ENCODE measurements around the gene ZNF398. TPM values are rescaled to one million over a fixed set of nuclear protein-coding genes. Genes with fewer than 3 reads are reported as not detected.
"Not testable (repeated sequence)": the region's sequence is repeated elsewhere in the genome, so short reads cannot be mapped to it uniquely, and the experiment has no call there.

ZNF398 gene
- total RNA-seq, 2 donors from 2014 or later, result 27.6 to 28.9 TPM

DNA sequence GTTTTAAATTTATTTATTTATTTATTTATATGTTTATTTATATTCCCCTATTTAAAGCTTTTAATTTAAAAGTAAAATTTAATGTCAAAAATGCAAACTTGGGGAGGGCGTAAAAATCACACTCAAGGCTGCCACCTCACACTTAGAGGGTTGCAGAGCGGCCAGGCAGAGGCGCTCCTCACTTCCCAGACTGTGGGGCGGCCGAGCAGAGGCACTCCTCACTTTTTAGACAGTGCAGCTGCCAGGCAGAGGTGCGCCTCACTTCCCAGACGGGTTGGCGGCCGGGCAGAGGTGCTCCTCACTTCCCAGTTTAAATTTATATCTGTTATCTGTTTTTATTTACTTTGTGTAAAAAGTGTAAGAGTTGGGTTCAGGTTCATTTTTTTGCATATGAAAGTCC, 11.1 kb upstream of the ZNF398 start:
- Histone ChIP-seq H3K36me3 (no peaks in the 10 kb centered on the region), H3K4me3 (no peak overlapping the region), H3K4me1 (replicated peaks) (no peaks in the 10 kb centered on the region), H3K9me3 (no peaks in the 10 kb centered on the region), H3K27ac (no peak overlapping the region), H3K27me3 (replicated peaks; ENCODE audit: insufficient read depth) (no peaks in the 10 kb centered on the region)
- TF ChIP-seq, protein P1, sequence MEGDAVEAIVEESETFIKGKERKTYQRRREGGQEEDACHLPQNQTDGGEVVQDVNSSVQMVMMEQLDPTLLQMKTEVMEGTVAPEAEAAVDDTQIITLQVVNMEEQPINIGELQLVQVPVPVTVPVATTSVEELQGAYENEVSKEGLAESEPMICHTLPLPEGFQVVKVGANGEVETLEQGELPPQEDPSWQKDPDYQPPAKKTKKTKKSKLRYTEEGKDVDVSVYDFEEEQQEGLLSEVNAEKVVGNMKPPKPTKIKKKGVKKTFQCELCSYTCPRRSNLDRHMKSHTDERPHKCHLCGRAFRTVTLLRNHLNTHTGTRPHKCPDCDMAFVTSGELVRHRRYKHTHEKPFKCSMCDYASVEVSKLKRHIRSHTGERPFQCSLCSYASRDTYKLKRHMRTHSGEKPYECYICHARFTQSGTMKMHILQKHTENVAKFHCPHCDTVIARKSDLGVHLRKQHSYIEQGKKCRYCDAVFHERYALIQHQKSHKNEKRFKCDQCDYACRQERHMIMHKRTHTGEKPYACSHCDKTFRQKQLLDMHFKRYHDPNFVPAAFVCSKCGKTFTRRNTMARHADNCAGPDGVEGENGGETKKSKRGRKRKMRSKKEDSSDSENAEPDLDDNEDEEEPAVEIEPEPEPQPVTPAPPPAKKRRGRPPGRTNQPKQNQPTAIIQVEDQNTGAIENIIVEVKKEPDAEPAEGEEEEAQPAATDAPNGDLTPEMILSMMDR (IDR thresholded peaks at IDR 0.05), result no peak
- TF ChIP-seq POLR2A (IDR thresholded peaks at IDR 0.05) (no peak), POLR2AphosphoS5 (IDR thresholded peaks at IDR 0.05) (no peak)
- 95% methylated on average over 9 of the region's 9 CpGs for WGBS
- intact Hi-C loops (cut with DNase I), result no loop called here
- DNase-seq (ENCODE audit: low spot score), result no peak

DNA sequence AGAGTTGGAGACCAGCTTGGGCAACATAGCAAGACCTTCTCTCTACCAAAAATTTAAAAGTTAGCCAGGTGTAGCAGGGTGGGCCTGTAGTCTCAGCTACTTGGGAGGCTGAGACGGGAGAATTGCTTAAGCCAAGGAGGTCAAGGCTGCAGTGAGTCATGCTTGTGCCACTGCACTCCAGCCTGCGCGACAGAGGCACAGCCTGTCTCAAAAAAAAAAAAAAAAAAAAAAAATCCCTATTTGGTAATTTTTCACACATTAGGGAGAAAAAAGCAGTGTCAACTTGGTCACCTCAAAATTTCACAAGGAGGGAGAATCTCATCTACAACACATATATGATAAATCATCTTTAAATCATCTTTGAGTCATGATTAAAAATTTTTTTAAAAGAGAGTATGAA, 6.4 kb upstream of the ZNF398 start:
- Histone ChIP-seq H3K36me3 (no peaks in the 10 kb centered on the region), H3K27ac (no peak overlapping the region), H3K4me3 (no peak overlapping the region), H3K4me1 (replicated peaks) (no peaks in the 10 kb centered on the region), H3K9me3 (no peaks in the 10 kb centered on the region), H3K27me3 (replicated peaks; ENCODE audit: insufficient read depth) (no peaks in the 10 kb centered on the region)
- 77% methylated on average over 3 of the region's 3 CpGs for WGBS
- DNase-seq (ENCODE audit: low spot score), result no peak
- TF ChIP-seq, protein P1 (IDR thresholded peaks at IDR 0.05), result no peak
- TF ChIP-seq POLR2A (IDR thresholded peaks at IDR 0.05), result no peak
- no peak for TF ChIP-seq POLR2AphosphoS5 (IDR thresholded peaks at IDR 0.05)
- intact Hi-C loops (cut with DNase I), result no loop called here

DNA sequence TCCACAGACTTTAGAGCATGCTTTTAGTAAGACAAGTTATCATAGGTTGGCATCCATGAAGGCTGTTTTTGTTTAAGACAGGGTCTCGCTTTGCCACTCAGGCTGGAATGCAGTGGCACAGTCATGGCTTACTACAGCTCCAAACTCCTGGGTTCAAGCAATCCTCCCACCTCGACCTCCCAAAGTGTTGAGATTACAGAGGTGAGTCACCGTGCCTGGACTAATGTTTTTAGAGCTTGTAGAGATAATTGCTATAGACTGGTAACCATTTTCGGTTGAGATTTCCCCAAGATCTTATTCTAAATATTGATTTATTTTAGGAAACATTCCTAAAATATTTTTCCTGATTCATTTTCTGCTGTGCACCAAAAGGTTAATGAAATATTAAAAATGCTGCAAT, 5.4 kb upstream of the ZNF398 start:
- 96% methylated on average over 4 of the region's 4 CpGs for WGBS
- Histone ChIP-seq H3K4me3 (no peak overlapping the region), H3K27ac (no peak overlapping the region), H3K27me3 (replicated peaks; ENCODE audit: insufficient read depth) (no peaks in the 10 kb centered on the region), H3K36me3 (no peaks in the 10 kb centered on the region), H3K4me1 (replicated peaks) (no peaks in the 10 kb centered on the region), H3K9me3 (no peaks in the 10 kb centered on the region)
- TF ChIP-seq POLR2AphosphoS5 (IDR thresholded peaks at IDR 0.05) (no peak), POLR2A (IDR thresholded peaks at IDR 0.05) (no peak)
- TF ChIP-seq, protein P1 (IDR thresholded peaks at IDR 0.05), result no peak
- no peak for DNase-seq (ENCODE audit: low spot score)
- intact Hi-C loops (cut with DNase I), result no loop called here

DNA sequence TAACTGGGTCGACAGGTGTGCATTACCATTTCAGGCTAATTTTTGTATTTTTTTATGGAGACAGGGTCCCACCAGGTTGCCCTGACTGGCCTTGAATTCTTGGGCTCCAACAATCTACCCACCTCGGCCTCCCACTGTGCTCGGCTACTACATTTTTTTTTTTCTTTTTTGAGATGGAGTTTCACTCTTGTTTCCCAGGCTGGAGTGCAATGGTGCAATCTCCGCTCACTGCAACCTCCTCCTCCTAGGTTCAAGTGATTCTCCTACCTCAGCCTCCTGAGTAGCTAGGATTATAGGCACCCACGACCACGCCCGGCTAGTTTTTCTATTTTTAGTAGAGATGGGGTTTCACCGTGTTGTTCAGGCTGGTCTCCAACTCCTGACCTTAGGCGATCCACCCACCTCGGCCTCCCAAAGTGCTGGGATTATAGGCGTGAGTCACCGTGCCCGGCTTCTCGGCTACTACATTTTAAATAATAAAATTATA, 2.8 kb upstream of the ZNF398 start:
- DNase-seq (ENCODE audit: low spot score), result peak; percentile 30
- H3K36me3 ChIP-seq; intact Hi-C loops (cut with DNase I); H3K9me3 ChIP-seq; H3K27me3 ChIP-seq (replicated peaks; ENCODE audit: insufficient read depth); H3K4me1 ChIP-seq (replicated peaks): not testable (repeated sequence)
- 40% methylated on average over 14 of the region's 14 CpGs for WGBS
- Histone ChIP-seq H3K27ac (peak overlapping the region; percentile 68 to 93), H3K4me3 (peak overlapping the region in 1 of 2 donors; percentile 13)

DNA sequence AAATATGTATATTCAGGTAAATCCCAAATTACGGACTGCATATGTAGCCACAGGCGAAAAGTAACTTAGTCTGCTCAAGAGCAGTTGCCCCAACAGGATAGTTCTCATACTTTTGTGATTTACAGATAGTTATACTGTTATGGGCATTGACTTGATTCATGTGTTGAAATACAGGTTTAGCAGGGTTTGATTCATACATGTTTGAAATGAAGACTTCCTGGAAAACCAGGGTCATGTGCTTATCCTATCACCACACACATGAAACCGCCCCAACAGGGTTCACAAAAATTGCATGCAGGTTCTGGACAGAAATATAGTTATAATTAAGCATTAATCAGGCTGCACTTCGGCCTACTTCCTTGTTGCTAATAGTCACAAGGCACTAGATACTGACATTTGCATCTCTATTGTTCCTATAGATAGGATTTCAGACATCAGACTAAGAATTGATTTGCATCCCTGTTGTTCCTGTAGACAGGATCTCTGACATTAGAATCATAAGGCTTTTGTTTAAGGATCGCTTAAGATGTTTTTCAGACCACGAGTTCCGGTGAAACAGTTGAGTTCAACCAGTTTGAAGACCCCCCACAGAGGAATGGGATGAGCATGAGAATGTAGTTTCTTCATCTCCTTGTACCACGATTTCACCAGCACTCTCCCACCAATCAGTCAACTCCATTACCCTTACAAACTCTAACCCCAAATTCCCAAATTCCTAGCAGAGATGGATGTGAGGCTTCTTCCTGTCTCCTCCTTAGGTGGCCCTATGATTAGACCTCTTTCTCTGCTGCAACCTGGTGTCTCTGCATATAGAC, 2.0 kb upstream of the ZNF398 start:
- Histone ChIP-seq H3K36me3 (no peaks in the 10 kb centered on the region), H3K27me3 (replicated peaks; ENCODE audit: insufficient read depth) (no peaks in the 10 kb centered on the region), H3K27ac (peak overlapping the region; percentile 68 to 93), H3K4me3 (peak overlapping the region in 1 of 2 donors; percentile 13), H3K4me1 (replicated peaks) (no peaks in the 10 kb centered on the region), H3K9me3 (no peaks in the 10 kb centered on the region)
- intact Hi-C loops (cut with DNase I), result no loop called here
- TF ChIP-seq, protein P1 (IDR thresholded peaks at IDR 0.05), result peak in 2 of 4 experiments; percentile 6 to 17
- TF ChIP-seq POLR2A (IDR thresholded peaks at IDR 0.05) (no peak), POLR2AphosphoS5 (IDR thresholded peaks at IDR 0.05) (peak; percentile 97)
- 51% methylated on average over 8 of the region's 8 CpGs for WGBS
- peak; percentile 86 for DNase-seq (ENCODE audit: low spot score)
